NT2/D1 (cell line): Measurements from ENCODE around the gene OR6Y1.

Experiments
- DNase-seq: peaks from one replicate; pipeline ENCODE4 v3.0.0-alpha.2; 2011; ENCODE audit warnings: low read depth, low spot score
- H3K27me3 ChIP-seq: 2 replicates; pipeline ENCODE4 v1.6.0; 2011; ENCODE audit warnings: mild to moderate bottlenecking; ENCODE audit not compliant: insufficient read length, insufficient read depth
- H3K36me3 ChIP-seq: 2 replicates; pipeline ENCODE4 v1.6.1; 2011; ENCODE audit warnings: mild to moderate bottlenecking, low read length, mixed read lengths; ENCODE audit not compliant: insufficient read depth, insufficient read length
- H3K4me1 ChIP-seq: 2 replicates; pipeline ENCODE4 v1.5.1; 2011; ENCODE audit not compliant: insufficient read depth, insufficient read length
- H3K4me3 ChIP-seq: 2 replicates; pipeline ENCODE4 v1.5.1; 2011; ENCODE audit warnings: low read depth; ENCODE audit not compliant: insufficient read length
- H3K9ac ChIP-seq: 2 replicates; pipeline ENCODE4 v1.6.0; 2011; ENCODE audit warnings: low read depth; ENCODE audit not compliant: insufficient read length
- H3K9me3 ChIP-seq: 2 replicates; pipeline ENCODE4 v1.5.1; 2011; ENCODE audit warnings: mild to moderate bottlenecking, low read length; ENCODE audit not compliant: insufficient read depth
- SUZ12 ChIP-seq: IDR thresholded peaks from 2 replicates; pipeline ENCODE4 v1.6.1; 2011; ENCODE audit not compliant: insufficient read length, insufficient read depth; ENCODE audit errors: extremely low read depth
- YY1 ChIP-seq: IDR thresholded peaks from 2 replicates; pipeline ENCODE4 v1.6.1; 2011; ENCODE audit not compliant: insufficient read length, insufficient read depth
- ZNF274 ChIP-seq: IDR thresholded peaks from 2 replicates; pipeline ENCODE4 v1.6.1; 2011; ENCODE audit warnings: mild to moderate bottlenecking, low read depth, low read length

The OR6Y1 gene

DNA sequence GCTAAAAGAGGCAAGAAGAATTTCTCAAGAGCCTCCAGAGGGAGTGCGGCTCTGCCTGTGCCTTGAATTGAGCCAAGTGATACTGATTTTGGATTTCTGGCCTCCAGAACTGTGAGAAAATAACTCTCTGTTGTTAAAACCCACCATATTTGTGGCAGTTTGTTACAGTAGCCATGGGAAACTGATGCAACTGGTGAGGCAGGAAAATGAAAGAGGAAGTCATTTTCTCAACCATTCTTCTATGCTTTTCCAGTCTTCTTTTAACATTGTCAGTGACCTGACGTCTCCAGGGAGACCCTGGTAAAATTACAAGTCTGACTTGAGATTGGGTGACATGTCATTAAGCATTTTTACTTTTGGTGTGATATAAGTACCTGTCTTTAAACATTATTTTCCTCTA, 10.4 kb upstream of the OR6Y1 start:
- Histone ChIP-seq H3K4me3 (no peak overlapping the region), H3K9me3 (no peaks in the 10 kb centered on the region), H3K4me1 (no peaks in the 10 kb centered on the region), H3K9ac (no peak overlapping the region), H3K27me3 (no peaks in the 10 kb centered on the region), H3K36me3 (no peaks in the 10 kb centered on the region)
- TF ChIP-seq SUZ12 (no peak), ZNF274 (no peak), YY1 (no peak)
- no peak for DNase-seq

DNA sequence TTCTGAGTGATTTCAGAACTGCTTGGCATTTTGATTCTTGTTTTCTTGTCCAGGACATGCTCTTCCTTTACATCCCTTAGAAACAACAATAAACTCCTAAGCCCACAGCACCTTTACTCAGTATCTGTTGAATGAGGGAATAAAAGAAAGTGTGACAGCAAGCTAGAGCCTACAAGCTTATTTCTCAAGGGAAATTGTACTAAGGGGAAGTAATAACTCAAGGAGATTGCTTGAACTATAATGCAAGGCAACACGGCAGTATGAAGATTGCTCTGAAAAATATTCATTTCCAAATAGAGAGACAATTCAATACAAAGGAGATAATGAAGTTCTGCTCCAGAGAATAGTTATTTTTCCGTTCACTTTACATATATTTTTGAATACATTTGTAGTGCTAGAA, 9.6 kb upstream of the OR6Y1 start:
- TF ChIP-seq SUZ12 = no peak
- no peak for TF ChIP-seq ZNF274
- no peak for TF ChIP-seq YY1
- no peaks in the 10 kb centered on the region for H3K9me3 ChIP-seq
- no peak for DNase-seq
- no peak overlapping the region for H3K9ac ChIP-seq
- H3K27me3 ChIP-seq = no peaks in the 10 kb centered on the region
- H3K4me1 ChIP-seq = no peaks in the 10 kb centered on the region
- H3K36me3 ChIP-seq = no peaks in the 10 kb centered on the region
- H3K4me3 ChIP-seq = no peak overlapping the region

DNA sequence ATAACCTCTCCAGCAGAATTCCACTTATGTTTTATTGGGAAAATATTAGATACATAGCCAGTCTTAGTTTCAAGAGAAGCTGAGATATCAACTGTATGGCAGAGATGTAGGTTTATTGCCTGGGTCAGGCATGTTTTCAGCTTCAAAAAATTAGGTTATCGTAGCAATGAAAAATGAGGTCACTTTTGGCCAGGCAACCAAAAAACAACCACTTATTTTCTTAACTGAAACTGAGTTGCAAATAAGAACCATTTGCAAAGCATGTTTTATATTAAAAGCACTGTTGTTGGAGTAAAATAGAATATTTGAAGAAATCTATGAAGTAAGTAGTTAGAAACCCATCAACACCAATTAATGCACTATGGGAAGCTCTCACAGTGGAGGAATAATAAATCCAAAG, 5.5 kb upstream of the OR6Y1 start:
- Histone ChIP-seq H3K36me3 (no peaks in the 10 kb centered on the region), H3K9ac (no peak overlapping the region), H3K4me1 (no peaks in the 10 kb centered on the region), H3K9me3 (no peaks in the 10 kb centered on the region), H3K27me3 (no peaks in the 10 kb centered on the region), H3K4me3 (no peak overlapping the region)
- no peak for DNase-seq
- TF ChIP-seq YY1 (no peak), ZNF274 (no peak), SUZ12 (no peak)

DNA sequence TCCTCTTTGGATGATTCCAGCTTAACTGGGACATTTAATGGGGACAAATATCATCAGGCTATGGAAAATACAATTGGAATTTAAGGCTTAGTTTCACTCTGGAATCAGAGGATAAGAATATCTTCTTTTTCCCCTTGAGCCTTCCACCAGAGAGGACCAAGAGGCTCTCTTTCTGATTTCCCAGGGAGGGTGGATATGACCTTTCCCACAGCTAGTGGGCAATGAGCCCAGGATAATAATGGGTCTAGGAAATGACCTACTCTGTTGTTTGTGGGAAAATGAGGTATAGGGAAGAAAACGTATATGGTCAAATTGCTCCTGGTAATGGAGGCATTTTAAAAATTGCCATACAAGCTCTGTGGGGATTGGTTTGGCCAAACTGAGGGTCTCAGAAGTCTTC, 1.9 kb downstream of the OR6Y1 start:
- Histone ChIP-seq H3K36me3 (no peaks in the 10 kb centered on the region), H3K4me3 (no peak overlapping the region), H3K9me3 (no peaks in the 10 kb centered on the region), H3K4me1 (no peaks in the 10 kb centered on the region), H3K27me3 (no peaks in the 10 kb centered on the region), H3K9ac (no peak overlapping the region)
- no peak for DNase-seq
- TF ChIP-seq ZNF274 (no peak), YY1 (no peak), SUZ12 (no peak)

DNA sequence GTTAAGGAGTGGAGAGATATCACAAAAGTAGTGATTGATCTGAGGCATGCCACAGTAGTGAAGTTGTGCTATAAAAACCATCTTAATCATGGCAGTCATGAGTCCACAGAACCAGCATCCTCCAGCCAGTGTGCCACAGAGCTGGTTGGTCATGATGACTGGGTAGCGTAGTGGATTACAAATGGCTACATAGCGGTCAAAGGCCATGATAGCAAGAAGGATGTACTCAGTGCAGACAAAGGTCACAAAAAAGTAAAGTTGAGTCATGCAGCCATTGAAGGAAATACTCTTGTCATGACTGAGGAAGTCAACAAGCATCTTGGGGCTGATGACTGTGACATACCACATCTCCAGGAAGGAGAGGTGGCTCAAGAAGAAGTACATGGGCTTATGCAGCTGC, 6.7 kb downstream of the OR6Y1 start:
- Histone ChIP-seq H3K4me1 (no peaks in the 10 kb centered on the region), H3K27me3 (no peaks in the 10 kb centered on the region), H3K9ac (no peak overlapping the region), H3K4me3 (no peak overlapping the region), H3K9me3 (no peaks in the 10 kb centered on the region), H3K36me3 (no peaks in the 10 kb centered on the region)
- TF ChIP-seq SUZ12 = no peak
- no peak for TF ChIP-seq YY1
- TF ChIP-seq ZNF274 = no peak
- no peak for DNase-seq

DNA sequence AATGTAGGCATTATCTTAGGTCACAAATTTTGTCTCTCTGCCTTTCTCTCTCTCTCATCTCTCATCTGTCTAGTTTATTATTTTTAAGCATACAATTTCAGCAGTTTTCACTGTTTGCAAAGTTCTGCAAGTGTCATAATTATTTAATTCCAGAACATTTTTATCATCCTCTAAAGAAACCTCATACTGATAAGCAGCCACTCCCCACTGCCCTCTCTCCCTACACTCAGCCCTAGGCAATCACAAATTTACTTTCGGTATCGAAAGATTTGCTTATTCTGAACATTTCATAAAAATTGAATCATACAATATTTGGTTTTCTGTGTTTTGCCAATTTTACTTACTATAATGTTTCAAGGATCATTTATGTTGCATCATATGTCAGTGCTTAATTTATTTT, 16.6 kb downstream of the OR6Y1 start:
- Histone ChIP-seq H3K9ac (no peak overlapping the region), H3K9me3 (no peaks in the 10 kb centered on the region), H3K4me1 (no peaks in the 10 kb centered on the region), H3K27me3 (no peaks in the 10 kb centered on the region), H3K4me3 (no peak overlapping the region), H3K36me3 (no peaks in the 10 kb centered on the region)
- DNase-seq = no peak
- no peak for TF ChIP-seq ZNF274
- TF ChIP-seq YY1 = no peak
- no peak for TF ChIP-seq SUZ12

DNA sequence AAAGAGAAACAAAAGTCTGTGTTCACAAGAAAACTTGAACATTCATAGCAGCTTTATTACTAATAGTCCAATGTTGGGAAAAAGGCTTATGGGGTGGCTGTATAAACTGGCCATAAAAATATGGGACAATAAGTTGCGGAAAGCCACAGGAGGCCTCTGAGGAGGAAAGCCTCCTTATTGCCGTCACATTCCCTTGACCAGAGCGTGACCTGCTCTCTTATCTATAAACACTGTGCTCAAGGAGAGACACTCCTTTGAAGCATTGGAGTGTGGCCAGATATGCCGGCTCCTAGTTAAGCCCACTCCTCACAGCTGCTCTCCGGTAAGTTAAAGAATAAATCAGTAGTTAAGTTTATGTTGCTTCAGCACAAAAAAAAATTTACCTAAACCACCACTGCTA, 19.7 kb downstream of the OR6Y1 start:
- Histone ChIP-seq H3K27me3 (no peaks in the 10 kb centered on the region), H3K4me1 (no peaks in the 10 kb centered on the region), H3K36me3 (no peaks in the 10 kb centered on the region), H3K4me3 (no peak overlapping the region), H3K9me3 (no peaks in the 10 kb centered on the region), H3K9ac (no peak overlapping the region)
- no peak for DNase-seq
- TF ChIP-seq YY1 = no peak
- TF ChIP-seq SUZ12 = no peak
- TF ChIP-seq ZNF274 = no peak

DNA sequence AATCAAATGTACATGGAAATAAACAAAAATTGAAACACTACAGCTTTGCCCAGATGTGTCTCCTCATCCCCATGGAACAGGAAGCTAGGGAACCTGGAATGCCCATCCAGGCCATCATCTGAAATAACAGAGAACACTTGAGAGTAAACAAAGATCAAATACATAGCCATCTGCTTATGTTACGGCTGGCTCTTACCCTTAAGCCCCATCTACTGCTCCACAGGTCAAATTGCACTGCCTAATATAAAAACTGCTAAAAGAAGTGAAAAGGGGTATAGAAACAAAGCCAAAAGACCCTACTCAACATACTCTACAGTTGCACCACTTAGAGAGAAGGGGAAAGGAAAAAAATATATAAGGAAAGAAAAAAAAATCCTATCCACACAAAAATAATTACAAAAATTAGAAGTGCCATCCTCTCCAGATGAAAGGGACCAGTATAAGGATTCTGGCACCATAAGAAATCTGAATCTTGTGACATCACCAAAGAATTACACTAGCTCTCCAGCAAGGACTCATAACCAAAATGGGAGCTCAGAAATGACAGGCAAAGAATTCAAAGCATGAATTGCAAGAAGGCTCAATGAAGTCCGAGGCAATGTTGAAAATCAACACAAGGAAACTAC, 26.9 kb downstream of the OR6Y1 start:
- no peak overlapping the region for H3K9ac ChIP-seq
- no peaks in the 10 kb centered on the region for H3K4me1 ChIP-seq
- H3K36me3 ChIP-seq = no peaks in the 10 kb centered on the region
- no peaks in the 10 kb centered on the region for H3K27me3 ChIP-seq
- no peak overlapping the region for H3K4me3 ChIP-seq
- DNase-seq = peak; percentile 64
- no peaks in the 10 kb centered on the region for H3K9me3 ChIP-seq
- TF ChIP-seq YY1 (no peak), SUZ12 (no peak), ZNF274 (no peak)
